Ovary (tissue), 3 donors: ENCODE measurements around the gene CHST6.

Experiments
- CTCF ChIP-seq, 3 donors: fragments of 450-650 bp in 2 of 3; fragments of 200-600 bp in 1 of 3; IDR thresholded peaks; one replicate each; pipeline versions ENCODE4 v1.5.1 to v1.8.0; 2016 to 2022; ENCODE audit warnings: antibody characterized with exemption in 3 of 3, mild to moderate bottlenecking in 1 of 3
- POLR2A ChIP-seq: fragments of 450-650 bp; IDR thresholded peaks from one replicate; pipeline ENCODE4 v1.6.1; 2017; ENCODE audit warnings: antibody characterized with exemption, mild to moderate bottlenecking, moderate library complexity
- donor health status: DM: no; HTN: no; CAD: no.

- TF ChIP-seq CTCF (IDR thresholded peaks at IDR 0.05) = no peak
- TF ChIP-seq POLR2A = no peak
Observed at GRCh38 chr16:75423723-75424104, 71.5 kb downstream of the CHST6 start.
